WERI-Rb-1 (cell line): ENCODE results near the gene VAPA.

Experiments
- DNase-seq: peaks from one replicate; pipeline ENCODE4 v3.0.0-alpha.2; 2020
- H3K27ac ChIP-seq: fragments of 250-450 bp; sonication (Bioruptor Pico); 2 replicates; pipeline ENCODE4 v1.5.1; 2020; ENCODE audit warnings: mild to moderate bottlenecking, moderate library complexity
- H3K27me3 ChIP-seq: fragments of 250-450 bp; sonication (Bioruptor Pico); 2 replicates; pipeline ENCODE4 v1.5.1; 2021; ENCODE audit warnings: mild to moderate bottlenecking, low read depth, moderate library complexity; ENCODE audit not compliant: insufficient read depth, severe bottlenecking
- H3K36me3 ChIP-seq: fragments of 250-450 bp; sonication (Bioruptor Pico); 2 replicates; pipeline ENCODE4 v1.5.1; 2020; ENCODE audit warnings: mild to moderate bottlenecking, moderate library complexity
- H3K4me3 ChIP-seq: 2 replicates; pipeline ENCODE4 v1.5.1; 2011; ENCODE audit warnings: low read depth, mild to moderate bottlenecking, control low read depth, low read length
- H3K9me3 ChIP-seq: fragments of 250-450 bp; sonication (Bioruptor Pico); 2 replicates; pipeline ENCODE4 v1.5.1; 2021; ENCODE audit warnings: mild to moderate bottlenecking, moderate library complexity; ENCODE audit not compliant: severe bottlenecking
- TF ChIP-seq, protein P1 (sequence below): IDR thresholded peaks from 2 replicates; pipeline ENCODE4 v1.5.1; 2011; ENCODE audit warnings: low read depth, mild to moderate bottlenecking, control low read depth, inconsistent platforms, low read length

Gene VAPA

DNA sequence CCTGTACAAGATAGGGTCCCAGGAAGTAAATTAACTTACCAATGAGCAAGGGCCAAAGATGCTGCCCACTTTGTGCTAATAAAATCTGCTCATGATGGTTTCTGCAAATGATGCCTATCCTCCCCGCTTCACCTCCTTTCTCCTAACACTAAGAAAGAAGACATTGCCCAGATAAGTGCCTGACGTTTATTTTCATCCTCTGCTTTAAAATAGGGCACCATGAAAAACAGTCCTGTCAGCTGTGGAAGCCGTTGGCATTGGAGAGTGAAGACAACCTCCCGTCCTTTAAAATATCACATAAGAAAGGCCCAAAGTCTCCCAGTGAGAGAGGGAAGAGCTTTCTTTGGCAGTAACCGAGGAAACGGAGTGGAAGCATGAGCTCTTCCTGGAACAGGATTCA lies 29.7 kb upstream of the VAPA start:
- no peak overlapping the region for H3K27ac ChIP-seq
- no peaks in the 10 kb centered on the region for H3K36me3 ChIP-seq
- no peaks in the 10 kb centered on the region for H3K27me3 ChIP-seq
- TF ChIP-seq, protein P1, sequence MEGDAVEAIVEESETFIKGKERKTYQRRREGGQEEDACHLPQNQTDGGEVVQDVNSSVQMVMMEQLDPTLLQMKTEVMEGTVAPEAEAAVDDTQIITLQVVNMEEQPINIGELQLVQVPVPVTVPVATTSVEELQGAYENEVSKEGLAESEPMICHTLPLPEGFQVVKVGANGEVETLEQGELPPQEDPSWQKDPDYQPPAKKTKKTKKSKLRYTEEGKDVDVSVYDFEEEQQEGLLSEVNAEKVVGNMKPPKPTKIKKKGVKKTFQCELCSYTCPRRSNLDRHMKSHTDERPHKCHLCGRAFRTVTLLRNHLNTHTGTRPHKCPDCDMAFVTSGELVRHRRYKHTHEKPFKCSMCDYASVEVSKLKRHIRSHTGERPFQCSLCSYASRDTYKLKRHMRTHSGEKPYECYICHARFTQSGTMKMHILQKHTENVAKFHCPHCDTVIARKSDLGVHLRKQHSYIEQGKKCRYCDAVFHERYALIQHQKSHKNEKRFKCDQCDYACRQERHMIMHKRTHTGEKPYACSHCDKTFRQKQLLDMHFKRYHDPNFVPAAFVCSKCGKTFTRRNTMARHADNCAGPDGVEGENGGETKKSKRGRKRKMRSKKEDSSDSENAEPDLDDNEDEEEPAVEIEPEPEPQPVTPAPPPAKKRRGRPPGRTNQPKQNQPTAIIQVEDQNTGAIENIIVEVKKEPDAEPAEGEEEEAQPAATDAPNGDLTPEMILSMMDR: no peak
- no peak for DNase-seq
- H3K9me3 ChIP-seq: no peaks in the 10 kb centered on the region
- H3K4me3 ChIP-seq: no peak overlapping the region

DNA sequence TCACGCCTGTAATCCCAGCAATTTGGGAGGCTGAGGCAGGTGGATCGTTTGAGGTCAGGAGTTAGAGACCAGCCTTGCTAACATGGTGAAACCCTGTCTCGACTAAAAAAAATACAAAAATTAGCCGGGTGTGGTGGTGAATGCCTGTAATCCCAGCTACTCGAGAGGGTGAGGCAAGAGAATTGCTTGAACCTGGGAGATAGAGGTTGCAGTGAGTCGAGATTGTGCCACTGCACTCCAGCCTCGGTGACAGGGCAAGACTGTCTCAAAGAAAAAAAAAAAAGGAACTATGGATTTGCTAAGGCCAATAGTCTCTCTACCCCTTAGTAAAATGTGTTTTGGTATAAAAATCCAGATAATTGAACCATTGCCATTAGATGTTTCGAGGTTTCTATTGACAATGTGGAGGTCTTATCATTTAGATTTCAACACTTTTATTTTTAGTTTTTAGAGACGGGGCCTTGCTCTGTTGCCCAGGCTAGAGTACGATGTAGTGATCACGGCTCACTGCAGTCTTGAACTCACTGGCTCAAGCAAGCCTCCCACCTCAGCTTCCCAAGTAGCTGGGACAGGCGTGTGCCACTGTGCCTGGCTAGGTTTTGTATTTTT lies 29.2 kb upstream of the VAPA start:
- DNase-seq: no peak
- no peaks in the 10 kb centered on the region for H3K27me3 ChIP-seq
- no peaks in the 10 kb centered on the region for H3K36me3 ChIP-seq
- TF ChIP-seq, protein P1: no peak
- no peak overlapping the region for H3K27ac ChIP-seq
- H3K9me3 ChIP-seq: no peaks in the 10 kb centered on the region
- no peak overlapping the region for H3K4me3 ChIP-seq

DNA sequence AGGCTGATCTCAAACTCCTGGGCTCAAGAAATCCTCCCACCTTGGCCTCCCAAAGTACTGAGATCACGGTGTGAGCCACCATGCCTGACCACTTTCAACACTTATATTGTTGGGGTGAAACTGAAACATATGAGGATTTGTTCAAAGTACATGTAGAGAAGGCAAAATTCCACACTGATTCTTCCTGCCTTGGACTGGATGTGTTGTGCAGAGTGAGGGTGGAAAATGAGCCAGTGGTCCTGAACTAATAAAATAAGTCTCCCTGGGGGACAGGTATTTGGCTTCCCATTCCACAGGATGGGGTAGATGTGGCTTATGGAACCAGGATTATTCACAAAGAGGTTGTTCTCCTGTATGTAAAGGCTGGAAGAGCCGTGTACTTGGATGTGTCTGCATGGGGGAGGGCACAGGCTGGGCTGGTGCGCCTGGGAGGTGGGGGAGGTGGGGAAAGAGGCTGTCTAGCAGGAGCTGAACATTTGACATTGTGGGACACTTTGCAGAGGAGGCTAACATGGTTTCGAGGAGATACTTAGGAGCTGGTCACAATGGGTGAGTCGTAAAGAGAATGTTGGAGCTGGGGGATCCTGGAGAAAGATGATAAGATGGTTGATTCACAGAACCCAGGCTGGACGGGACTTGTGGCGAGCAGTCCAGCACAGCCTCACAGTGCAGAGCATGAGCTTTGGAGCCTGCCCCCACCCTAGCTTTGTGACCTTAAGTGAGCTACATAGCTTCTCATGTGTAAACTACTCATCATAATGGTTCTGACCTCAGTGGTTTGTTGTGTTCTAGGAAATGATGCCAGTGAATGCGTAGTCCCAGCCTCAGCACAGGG lies 28.4 kb upstream of the VAPA start, which contains the start of gene TXNDC2:
TXNDC2 (plus strand) TSS at position 804 of the 835 bp plus-strand sequence. CDS start 708 bp downstream, outside the sequence.
- Histone ChIP-seq H3K27me3 (no peaks in the 10 kb centered on the region), H3K4me3 (no peak within 1 kb of the TSS), H3K27ac (no peak within 1 kb of the TSS), H3K9me3 (no peaks in the 10 kb centered on the region), H3K36me3 (no peaks in the 10 kb centered on the region)
- TF ChIP-seq, protein P1: no peak
- DNase-seq: no peak

DNA sequence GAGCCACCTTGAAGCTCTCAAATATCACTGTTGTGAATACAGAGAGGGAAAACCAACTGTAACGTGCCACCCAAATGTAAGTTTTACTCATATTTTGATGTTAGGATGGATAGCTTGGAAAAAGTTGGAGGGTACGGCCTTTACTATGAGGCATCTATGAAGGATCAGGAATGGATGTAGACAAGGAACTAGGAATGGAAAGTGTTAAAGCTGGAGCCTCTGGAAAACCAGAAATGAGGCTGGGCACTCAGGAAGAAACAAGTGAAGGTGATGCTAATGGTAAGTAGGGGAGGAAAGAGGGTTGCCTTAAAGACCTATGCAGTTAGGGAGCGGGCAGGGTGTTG lies 27.8 kb upstream of the VAPA start:
- no peak for DNase-seq
- TF ChIP-seq, protein P1: no peak
- Histone ChIP-seq H3K27ac (no peak overlapping the region), H3K27me3 (no peaks in the 10 kb centered on the region), H3K36me3 (no peaks in the 10 kb centered on the region), H3K9me3 (no peaks in the 10 kb centered on the region), H3K4me3 (no peak overlapping the region)

DNA sequence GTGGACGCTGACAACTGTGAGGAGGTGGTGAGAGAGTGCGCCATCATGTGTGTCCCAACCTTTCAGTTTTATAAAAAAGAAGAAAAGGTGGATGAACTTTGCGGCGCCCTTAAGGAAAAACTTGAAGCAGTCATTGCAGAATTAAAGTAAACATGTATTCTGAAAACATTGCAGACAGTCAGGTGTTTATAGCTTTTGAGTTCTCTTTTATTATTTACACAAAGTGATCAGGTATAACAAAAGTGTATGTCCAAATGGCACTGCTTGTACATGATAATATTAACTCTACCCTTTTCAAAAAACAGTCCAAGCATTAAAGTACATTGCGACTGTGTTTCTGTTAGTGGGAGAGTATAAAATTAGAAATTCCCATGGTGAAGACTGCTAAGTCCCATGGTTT lies 25.8 kb upstream of the VAPA start:
- Histone ChIP-seq H3K36me3 (no peaks in the 10 kb centered on the region), H3K4me3 (no peak overlapping the region), H3K27ac (no peak overlapping the region), H3K27me3 (no peaks in the 10 kb centered on the region), H3K9me3 (no peaks in the 10 kb centered on the region)
- TF ChIP-seq, protein P1: no peak
- DNase-seq: no peak
